SK-MEL-5 (cell line): ENCODE data around the gene DMAC1. TPM values are rescaled to one million over a fixed set of nuclear protein-coding genes. Genes with fewer than 3 reads are reported as not detected.
A peak's percentile ranks its signal among the peaks of the same experiment; 100 is the strongest.

Experiments
- DNase-seq: peaks from one replicate; pipeline ENCODE4 v3.0.0-alpha.2; 2016; ENCODE audit warnings: low read depth, low spot score
- in situ Hi-C: cut with HindIII; loops from 2 replicates; pipeline ENCODE4 v1.10.0; 2016; ENCODE audit warnings: low sequenced_read_pairs, high pct_unique_total_duplicates, low pct_unique_long_range_greater_than_20kb
- total RNA-seq: library from RNA; depleted of rRNA; stranded (reverse); fragments of >200 nt; shearing (Covaris generic); gene quantifications from 2 replicates; pipeline ENCODE4 v1.2.3, GENCODE V29; 2014

The DMAC1 gene
- total RNA-seq, 1 experiment from 2014 or later, result 19.3 TPM

GRCh38 chr9:7790022-7790818 is 9.4 kb downstream of the DMAC1 start:
- in situ Hi-C loops, result no loop called here
- DNase-seq, result no peak

DNA sequence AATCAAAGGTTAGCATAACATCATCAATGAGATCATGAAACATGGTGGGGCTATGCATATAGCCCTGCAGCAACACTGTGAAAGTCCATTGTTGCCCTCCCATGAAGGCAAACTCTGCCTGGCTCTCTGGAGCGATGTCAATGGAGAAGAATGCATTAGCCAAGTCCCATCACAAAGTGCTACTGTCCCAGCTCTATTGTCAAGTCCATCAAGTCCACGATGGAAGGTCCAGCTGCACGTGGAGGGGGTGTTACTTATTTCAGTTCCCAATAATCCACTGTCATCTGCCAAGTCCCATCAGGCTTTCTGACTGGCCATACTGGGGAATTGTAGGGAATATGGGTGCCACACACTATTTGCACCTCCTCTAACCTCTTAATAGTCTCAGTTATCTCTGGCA is 10.8 kb downstream of the DMAC1 start:
- no peak for DNase-seq
- in situ Hi-C loops, result no loop called here

GRCh38 chr9:7785813-7786212 is 13.8 kb downstream of the DMAC1 start:
- no peak for DNase-seq
- in situ Hi-C loops, result no loop called here

GRCh38 chr9:7784472-7784871 is 15.1 kb downstream of the DMAC1 start:
- no peak for DNase-seq
- in situ Hi-C loops, result no loop called here

- in situ Hi-C loops, result no loop called here
- DNase-seq, result no peak
Measured at GRCh38 chr9:7783635-7784063, 15.9 kb downstream of the DMAC1 start.

- in situ Hi-C loops, result no loop called here
- no peak for DNase-seq
Measured at GRCh38 chr9:7782400-7783120, 17.0 kb downstream of the DMAC1 start.

DNA sequence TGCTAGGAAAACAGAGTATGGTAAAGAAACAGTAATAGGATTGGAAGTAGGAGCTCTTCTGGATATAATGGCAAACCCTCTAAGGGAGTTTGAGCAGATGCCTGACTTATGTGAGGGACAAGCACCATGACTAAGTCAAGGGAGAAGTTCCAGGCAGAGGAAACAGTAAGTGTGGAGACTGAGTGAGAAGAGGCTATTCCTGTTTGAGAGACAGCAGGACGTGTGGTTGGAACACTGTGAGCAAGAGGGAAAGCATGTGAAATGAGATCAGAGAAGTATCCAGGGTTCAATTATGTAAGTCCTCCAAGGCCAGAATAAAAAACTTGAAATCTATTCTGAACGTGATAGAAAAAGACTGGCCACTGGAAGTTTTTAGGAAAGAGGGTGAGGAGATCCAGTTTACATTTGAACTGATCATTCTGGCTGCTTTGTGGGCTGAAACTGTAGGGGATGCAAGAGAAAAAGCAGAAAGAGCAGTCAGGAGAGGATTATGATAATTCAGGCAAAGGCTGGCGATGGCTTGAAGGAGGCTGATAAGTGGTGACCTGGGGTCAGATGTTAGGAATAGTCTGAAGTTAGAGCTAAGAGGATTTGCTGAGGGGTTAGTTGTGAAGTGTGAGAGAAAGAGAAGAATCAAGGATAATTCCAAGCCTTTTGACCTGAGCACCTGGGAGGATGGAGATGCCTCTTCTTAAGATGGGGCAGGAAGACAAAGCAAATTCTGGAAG is 19.2 kb downstream of the DMAC1 start:
- in situ Hi-C loops, result no loop called here
- no peak for DNase-seq

- no peak for DNase-seq
- in situ Hi-C loops, result no loop called here
Measured at GRCh38 chr9:7778851-7779600, 20.6 kb downstream of the DMAC1 start.

DNA sequence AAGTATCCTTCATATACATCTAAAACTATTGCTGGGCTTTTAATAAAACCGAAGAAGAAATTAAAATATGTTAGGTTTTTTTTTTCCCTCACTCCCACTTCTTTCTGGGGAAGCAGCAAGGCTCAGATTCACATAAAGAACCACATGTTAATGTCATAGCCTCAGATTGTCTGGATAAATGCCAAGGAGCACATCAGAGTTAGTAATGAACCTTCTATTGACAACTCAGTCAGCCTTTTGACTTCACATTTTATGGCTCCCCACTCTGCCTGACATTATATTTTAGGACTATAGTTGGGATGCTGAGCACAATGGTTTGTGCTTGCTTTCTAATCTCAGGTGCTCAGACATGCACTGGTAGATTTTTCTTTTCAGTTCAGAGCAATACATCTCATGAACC is 21.8 kb downstream of the DMAC1 start:
- DNase-seq, result no peak
- in situ Hi-C loops, result no loop called here

- in situ Hi-C loops, result no loop called here
- no peak for DNase-seq
Measured at GRCh38 chr9:7770111-7770510, 29.5 kb downstream of the DMAC1 start.

DNA sequence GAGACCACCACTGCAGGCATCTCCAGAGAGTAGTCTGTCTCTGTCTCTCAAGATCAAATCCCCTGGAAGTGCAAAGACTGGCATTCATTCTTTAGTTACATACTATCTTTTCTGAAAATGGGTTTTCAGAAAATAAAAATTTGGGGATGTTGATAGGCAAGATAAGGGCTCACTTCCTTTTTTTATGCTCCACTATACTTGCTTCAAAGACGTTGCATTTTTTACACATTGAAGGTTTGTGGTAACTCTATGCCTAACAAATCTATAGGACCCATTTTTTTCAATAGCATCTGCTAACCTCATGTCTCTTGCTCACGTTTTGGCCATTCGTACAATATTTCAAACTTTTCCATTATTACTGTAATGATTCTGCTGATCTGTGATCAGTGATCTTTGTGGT is 37.0 kb downstream of the DMAC1 start:
- in situ Hi-C loops, result no loop called here

GRCh38 chr9:7760014-7760415 is 39.6 kb downstream of the DMAC1 start:
- peak; percentile 54 for DNase-seq
- in situ Hi-C loops, result no loop called here

More for the DNA sequence above, 37.0 kb downstream of the DMAC1 start:
- no peak for DNase-seq

GRCh38 chr9:7756088-7756487 is 43.5 kb downstream of the DMAC1 start:
- in situ Hi-C loops, result no loop called here
- no peak for DNase-seq

GRCh38 chr9:7752481-7752880 is 47.1 kb downstream of the DMAC1 start:
- in situ Hi-C loops, result no loop called here
- DNase-seq, result no peak
